Kidney (tissue), 14 donors: Measurements from ENCODE around the gene CIITA. TPM values are rescaled to one million over a fixed set of nuclear protein-coding genes. Genes with fewer than 3 reads are reported as not detected.

Experiments used
- DNase-seq, 5 donors: peaks; one replicate each; pipeline ENCODE4 v3.0.0-alpha.2; 2013 to 2020
- FAIRE-seq: peaks from 2 replicates; lab custom pipeline; 2012; peaks lifted over from hg19 to GRCh38; lab: Jason Lieb, UNC
- H3K27ac ChIP-seq, 2 donors: one replicate each; pipeline ENCODE4 v1.7.0; 2013; ENCODE audit warnings: low read depth in 2 of 2, low read length in 2 of 2, inconsistent platforms in 1 of 2
- H3K27me3 ChIP-seq: one replicate; pipeline ENCODE4 v1.7.1; 2013; ENCODE audit warnings: low read length, inconsistent platforms; ENCODE audit not compliant: control insufficient read depth, insufficient read depth
- H3K36me3 ChIP-seq, 3 donors: one replicate each; pipeline versions ENCODE4 v1.7.0 to v1.7.1; 2013; ENCODE audit warnings: low read length in 3 of 3, control low read depth in 1 of 3, inconsistent platforms in 1 of 3; ENCODE audit not compliant: insufficient read depth in 3 of 3, control insufficient read depth in 2 of 3
- H3K4me1 ChIP-seq, 3 donors: one replicate each; pipeline versions ENCODE4 v1.7.0 to v1.7.1; 2013; ENCODE audit warnings: low read length in 3 of 3, inconsistent platforms in 1 of 3, low read depth in 1 of 3; ENCODE audit not compliant: control insufficient read depth in 2 of 3, insufficient read depth in 2 of 3
- H3K4me3 ChIP-seq, 3 donors: one replicate each; pipeline versions ENCODE4 v1.7.0 to v1.8.1; 2013; ENCODE audit warnings: low read length in 3 of 3, control low read depth in 1 of 3, inconsistent platforms in 1 of 3
- H3K9ac ChIP-seq, 3 donors: one replicate each; pipeline versions ENCODE4 v1.7.0 to v1.7.1; 2013; ENCODE audit warnings: low read length in 3 of 3, control low read depth in 1 of 3, inconsistent platforms in 1 of 3
- H3K9me3 ChIP-seq, 3 donors: one replicate each; pipeline versions ENCODE4 v1.7.0 to v1.7.1; 2013; ENCODE audit warnings: low read length in 3 of 3, control low read depth in 1 of 3, inconsistent platforms in 1 of 3; ENCODE audit not compliant: control insufficient read depth in 2 of 3, insufficient read depth in 1 of 3
- intact Hi-C: fragments of 100-400 bp; cut with DNase I; formaldehyde crosslinking; loops from one replicate; pipeline ENCODE4 v1.11.1; 2022
- polyA plus RNA-seq: library from polyadenylated mRNA; stranded (reverse); fragments of 350-450 nt; fragmentation: Illumina TruSeq; extraction: RNeasy Lipid Tissue Mini Kit (QIAGEN cat#74804); gene quantifications from one replicate; pipeline ENCODE4 v1.2.3, GENCODE V29; 2014; ENCODE audit warnings: low read depth, low replicate concordance; ENCODE audit not compliant: insufficient read depth
- total RNA-seq: library from RNA; stranded (reverse); fragmentation: NEBNext Ultra II Directional; extraction: Animal tissue kit (Norgen Biotek cat#: 25700); gene quantifications from one replicate; pipeline ENCODE4 v1.2.1, GENCODE V29; 2021
- TF ChIP-seq, protein P1 (sequence below): IDR thresholded peaks from 3 replicates; pipeline ENCODE4 v1.5.1; 2012; ENCODE audit warnings: mild to moderate bottlenecking, moderate library complexity, borderline replicate concordance; ENCODE audit not compliant: insufficient read depth; ENCODE audit errors: extremely low read depth
- donor health status: control.
- donor health status: control.
- donor health status: control.
- donor health status: control.
- donor health status: control.
- donor health status: DM: yes; HTN: yes; CAD: no.
- donor health status: Normal renal cell carcinoma (clear cell type).

The CIITA gene
- total and polyA plus RNA-seq, 2 donors from 2014 or later, result 8.3 to 50.5 TPM

DNA sequence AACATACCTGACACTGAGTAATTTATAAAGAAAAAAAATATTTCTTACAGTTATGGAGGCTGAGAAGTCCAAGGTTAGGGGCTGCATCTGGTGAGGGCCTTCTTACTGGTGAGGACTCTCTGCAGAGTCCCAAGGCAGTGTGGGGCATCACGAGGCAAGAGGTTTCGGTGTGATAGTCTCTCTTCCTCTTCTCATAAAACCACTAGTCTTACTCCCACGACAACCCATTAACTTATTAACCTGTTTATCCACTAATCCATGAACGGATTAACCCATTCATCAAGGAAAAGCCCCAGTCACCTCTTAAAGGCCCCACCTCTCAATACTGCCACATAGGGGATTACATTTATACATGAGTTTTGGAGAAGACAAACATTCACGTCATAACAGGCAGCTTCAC lies 20.1 kb downstream of the CIITA start:
- FAIRE-seq, result no peak
- H3K27me3 ChIP-seq, result no peaks in the 10 kb centered on the region

DNA sequence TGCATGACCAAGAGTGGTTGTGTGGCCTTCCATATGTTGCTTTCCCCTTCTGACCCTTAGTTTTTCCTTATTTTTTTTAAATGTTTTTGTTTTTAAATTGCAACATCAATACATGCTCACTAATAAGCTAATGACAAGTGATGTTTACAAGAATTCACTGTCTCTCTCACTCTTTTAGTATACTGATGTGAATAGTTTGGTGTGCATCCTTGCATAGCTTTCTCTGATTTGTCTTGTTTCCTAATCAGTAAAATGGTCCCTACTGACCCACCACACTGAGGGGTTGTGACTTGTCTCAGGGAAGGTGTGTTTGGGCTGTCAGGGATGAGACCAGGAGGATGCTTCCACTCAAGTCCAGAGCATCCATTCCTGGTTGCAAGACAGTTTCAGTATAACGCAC lies 26.0 kb downstream of the CIITA start:
- H3K36me3 ChIP-seq, result peaks cover 0 to 15% (median 10%) of the 10 kb centered on the region in 3 donors
- no peak for DNase-seq
- intact Hi-C loops, result no loop called here
- no peaks in the 10 kb centered on the region for H3K27me3 ChIP-seq
- no peak overlapping the region for H3K27ac ChIP-seq
- FAIRE-seq, result no peak
- no peaks in the 10 kb centered on the region for H3K9me3 ChIP-seq
- H3K4me1 ChIP-seq, result no peaks in the 10 kb centered on the region
- TF ChIP-seq, protein P1, sequence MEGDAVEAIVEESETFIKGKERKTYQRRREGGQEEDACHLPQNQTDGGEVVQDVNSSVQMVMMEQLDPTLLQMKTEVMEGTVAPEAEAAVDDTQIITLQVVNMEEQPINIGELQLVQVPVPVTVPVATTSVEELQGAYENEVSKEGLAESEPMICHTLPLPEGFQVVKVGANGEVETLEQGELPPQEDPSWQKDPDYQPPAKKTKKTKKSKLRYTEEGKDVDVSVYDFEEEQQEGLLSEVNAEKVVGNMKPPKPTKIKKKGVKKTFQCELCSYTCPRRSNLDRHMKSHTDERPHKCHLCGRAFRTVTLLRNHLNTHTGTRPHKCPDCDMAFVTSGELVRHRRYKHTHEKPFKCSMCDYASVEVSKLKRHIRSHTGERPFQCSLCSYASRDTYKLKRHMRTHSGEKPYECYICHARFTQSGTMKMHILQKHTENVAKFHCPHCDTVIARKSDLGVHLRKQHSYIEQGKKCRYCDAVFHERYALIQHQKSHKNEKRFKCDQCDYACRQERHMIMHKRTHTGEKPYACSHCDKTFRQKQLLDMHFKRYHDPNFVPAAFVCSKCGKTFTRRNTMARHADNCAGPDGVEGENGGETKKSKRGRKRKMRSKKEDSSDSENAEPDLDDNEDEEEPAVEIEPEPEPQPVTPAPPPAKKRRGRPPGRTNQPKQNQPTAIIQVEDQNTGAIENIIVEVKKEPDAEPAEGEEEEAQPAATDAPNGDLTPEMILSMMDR, result no peak
- H3K9ac ChIP-seq, result no peak overlapping the region
- no peak overlapping the region for H3K4me3 ChIP-seq

More for the DNA sequence above, 20.1 kb downstream of the CIITA start:
- no peak overlapping the region for H3K27ac ChIP-seq
- H3K4me3 ChIP-seq, result no peak overlapping the region
- TF ChIP-seq, protein P1, result no peak
- DNase-seq, result no peak
- no peaks in the 10 kb centered on the region for H3K9me3 ChIP-seq
- H3K4me1 ChIP-seq, result no peaks in the 10 kb centered on the region
- intact Hi-C loops, result no loop called here
- peaks cover 0 to 7% (median 2%) of the 10 kb centered on the region in 3 donors for H3K36me3 ChIP-seq
- no peak overlapping the region for H3K9ac ChIP-seq

DNA sequence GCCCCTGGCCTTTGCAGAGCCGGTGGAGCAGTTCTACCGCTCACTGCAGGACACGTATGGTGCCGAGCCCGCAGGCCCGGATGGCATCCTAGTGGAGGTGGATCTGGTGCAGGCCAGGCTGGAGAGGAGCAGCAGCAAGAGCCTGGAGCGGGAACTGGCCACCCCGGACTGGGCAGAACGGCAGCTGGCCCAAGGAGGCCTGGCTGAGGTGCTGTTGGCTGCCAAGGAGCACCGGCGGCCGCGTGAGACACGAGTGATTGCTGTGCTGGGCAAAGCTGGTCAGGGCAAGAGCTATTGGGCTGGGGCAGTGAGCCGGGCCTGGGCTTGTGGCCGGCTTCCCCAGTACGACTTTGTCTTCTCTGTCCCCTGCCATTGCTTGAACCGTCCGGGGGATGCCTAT lies 29.5 kb downstream of the CIITA start:
- no peak for FAIRE-seq
- TF ChIP-seq, protein P1, result no peak
- Histone ChIP-seq H3K27me3 (no peaks in the 10 kb centered on the region), H3K36me3 (peaks cover 0 to 15% (median 14%) of the 10 kb centered on the region in 3 donors), H3K4me1 (no peaks in the 10 kb centered on the region), H3K27ac (no peak overlapping the region), H3K9me3 (no peaks in the 10 kb centered on the region), H3K4me3 (no peak overlapping the region), H3K9ac (no peak overlapping the region)
- DNase-seq, result no peak
- intact Hi-C loops, result no loop called here
